ENCODE measurements around the gene TMEM63C. TPM values are rescaled to one million over a fixed set of nuclear protein-coding genes. Genes with fewer than 3 reads are reported as not detected.

Gene TMEM63C
- total RNA-seq, 4 donors from 2014 or later = 3.3 to 43.7 (median 11.3) TPM

- peak overlapping the region in 1 of 4 donors; percentile 48 for H3K27ac ChIP-seq
Observed at GRCh38 chr14:77186911-77187648, 5.5 kb downstream of the TMEM63C start.

GRCh38 chr14:77187649-77188012, 6.0 kb downstream of the TMEM63C start:
- H3K4me3 ChIP-seq = no peak overlapping the region
- H3K4me1 ChIP-seq = peaks cover 0 to 13% (median 3%) of the 10 kb centered on the region in 4 donors
- H3K9me3 ChIP-seq = no peaks in the 10 kb centered on the region
- H3K36me3 ChIP-seq = no peaks in the 10 kb centered on the region
- H3K27ac ChIP-seq = peak overlapping the region in 1 of 4 donors; percentile 48
- TF ChIP-seq POLR2A (IDR thresholded peaks at IDR 0.05) (no peak), CTCF (IDR thresholded peaks at IDR 0.05) (no peak)
- no peaks in the 10 kb centered on the region for H3K27me3 ChIP-seq
- DNase-seq = no peak

More at GRCh38 chr14:77186911-77187648, 5.5 kb downstream of the TMEM63C start:
- Histone ChIP-seq H3K4me1 (peaks cover 0 to 17% (median 6%) of the 10 kb centered on the region in 4 donors), H3K4me3 (no peak overlapping the region), H3K27me3 (no peaks in the 10 kb centered on the region), H3K36me3 (no peaks in the 10 kb centered on the region), H3K9me3 (no peaks in the 10 kb centered on the region)
- DNase-seq = no peak
- no peak for TF ChIP-seq POLR2A (IDR thresholded peaks at IDR 0.05)
- no peak for TF ChIP-seq CTCF (IDR thresholded peaks at IDR 0.05)

GRCh38 chr14:77189479-77189878, 7.9 kb downstream of the TMEM63C start:
- TF ChIP-seq CTCF (IDR thresholded peaks at IDR 0.05) (no peak), POLR2A (IDR thresholded peaks at IDR 0.05) (no peak)
- Histone ChIP-seq H3K4me1 (peaks cover 0 to 4% (median 2%) of the 10 kb centered on the region in 4 donors), H3K36me3 (no peaks in the 10 kb centered on the region), H3K27me3 (no peaks in the 10 kb centered on the region), H3K9me3 (no peaks in the 10 kb centered on the region), H3K27ac (no peak overlapping the region), H3K4me3 (no peak overlapping the region)
- DNase-seq = no peak

- no peaks in the 10 kb centered on the region for H3K9me3 ChIP-seq
- H3K4me1 ChIP-seq = peaks cover 0 to 4% (median 0%) of the 10 kb centered on the region in 4 donors
- no peaks in the 10 kb centered on the region for H3K36me3 ChIP-seq
- DNase-seq = no peak
- no peaks in the 10 kb centered on the region for H3K27me3 ChIP-seq
- H3K27ac ChIP-seq = no peak overlapping the region
- TF ChIP-seq POLR2A (IDR thresholded peaks at IDR 0.05) (no peak), CTCF (IDR thresholded peaks at IDR 0.05) (no peak)
- no peak overlapping the region for H3K4me3 ChIP-seq
Observed at GRCh38 chr14:77190977-77191376, 9.4 kb downstream of the TMEM63C start.

- no peaks in the 10 kb centered on the region for H3K9me3 ChIP-seq
- DNase-seq = no peak
- no peaks in the 10 kb centered on the region for H3K27me3 ChIP-seq
- no peak overlapping the region for H3K27ac ChIP-seq
- H3K36me3 ChIP-seq = no peaks in the 10 kb centered on the region
- no peak overlapping the region for H3K4me3 ChIP-seq
- no peaks in the 10 kb centered on the region for H3K4me1 ChIP-seq
- TF ChIP-seq POLR2A (IDR thresholded peaks at IDR 0.05) (no peak), CTCF (IDR thresholded peaks at IDR 0.05) (no peak)
Observed at GRCh38 chr14:77194706-77195105, 13.1 kb downstream of the TMEM63C start.
